Neuron (in vitro differentiated cells): ENCODE results near the gene FAM111A.

Source experiments
- H2AFZ ChIP-seq: one replicate; pipeline ENCODE4 v1.6.1; 2013; ENCODE audit warnings: low read depth, mild to moderate bottlenecking, inconsistent platforms, low read length, moderate library complexity
- H3K27me3 ChIP-seq: one replicate; pipeline ENCODE4 v1.6.1; 2013; ENCODE audit warnings: low read length; ENCODE audit not compliant: insufficient read depth
- H3K36me3 ChIP-seq: one replicate; pipeline ENCODE4 v1.6.1; 2013; ENCODE audit warnings: low read length; ENCODE audit not compliant: insufficient read depth
- H3K4me1 ChIP-seq: one replicate; pipeline ENCODE4 v1.6.1; 2013; ENCODE audit warnings: low read length; ENCODE audit not compliant: insufficient read depth
- H3K4me3 ChIP-seq: 2 replicates; pipeline ENCODE4 v1.5.1; 2013; ENCODE audit warnings: mild to moderate bottlenecking, low read length, moderate library complexity
- H3K9me3 ChIP-seq: one replicate; pipeline ENCODE4 v1.6.1; 2013; ENCODE audit warnings: low read length

FAM111A gene

DNA sequence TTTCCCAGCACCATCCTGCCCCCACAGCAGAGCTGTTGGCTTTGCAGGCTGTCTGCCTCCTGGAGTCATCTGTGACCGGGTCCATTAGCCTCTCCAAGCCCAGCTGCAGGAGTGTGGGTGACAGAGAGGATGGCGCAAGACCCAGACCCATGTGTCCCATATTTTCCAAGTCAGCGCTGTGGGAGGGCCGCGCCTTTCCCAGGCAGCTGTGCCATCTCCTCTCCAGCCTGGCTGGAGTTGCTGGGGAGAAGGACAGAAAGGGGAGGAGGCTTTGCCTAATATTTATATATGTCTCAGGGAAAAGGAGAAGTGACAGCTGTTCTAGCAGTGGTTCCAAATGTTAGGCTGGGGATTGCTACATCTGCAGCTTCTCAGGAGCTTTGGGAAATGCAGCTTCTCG is 44.9 kb downstream of the FAM111A start:
- Histone ChIP-seq H3K36me3 (peaks cover 84% of the 10 kb centered on the region), H3K27me3 (no peaks in the 10 kb centered on the region), H3K4me1 (peaks cover 48% of the 10 kb centered on the region), H3K4me3 (no peak overlapping the region), H3K9me3 (no peaks in the 10 kb centered on the region), H2AFZ (no peak overlapping the region)

DNA sequence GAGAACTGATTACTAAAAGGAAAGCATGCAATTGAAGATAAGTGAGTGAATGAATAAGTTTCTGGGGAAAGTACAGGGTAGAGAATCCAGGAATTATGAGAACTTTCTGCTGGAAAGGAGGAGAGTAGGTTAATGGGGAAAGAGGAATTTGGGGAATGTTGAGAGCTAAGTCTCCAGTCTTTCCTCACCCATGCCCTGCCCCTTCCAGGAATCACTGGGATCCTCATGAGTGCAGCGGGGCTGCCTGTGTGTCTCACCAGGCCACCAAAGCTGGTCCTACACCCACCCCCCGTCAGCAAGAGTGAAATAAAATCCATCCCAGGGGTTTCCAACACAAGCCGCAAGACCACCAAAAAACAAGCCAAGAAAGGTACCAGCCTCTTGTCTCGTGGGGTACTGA is 46.3 kb downstream of the FAM111A start:
- Histone ChIP-seq H3K4me3 (no peak overlapping the region), H3K4me1 (peaks cover 34% of the 10 kb centered on the region), H3K27me3 (no peaks in the 10 kb centered on the region), H2AFZ (no peak overlapping the region), H3K36me3 (peaks cover 84% of the 10 kb centered on the region), H3K9me3 (no peaks in the 10 kb centered on the region)

DNA sequence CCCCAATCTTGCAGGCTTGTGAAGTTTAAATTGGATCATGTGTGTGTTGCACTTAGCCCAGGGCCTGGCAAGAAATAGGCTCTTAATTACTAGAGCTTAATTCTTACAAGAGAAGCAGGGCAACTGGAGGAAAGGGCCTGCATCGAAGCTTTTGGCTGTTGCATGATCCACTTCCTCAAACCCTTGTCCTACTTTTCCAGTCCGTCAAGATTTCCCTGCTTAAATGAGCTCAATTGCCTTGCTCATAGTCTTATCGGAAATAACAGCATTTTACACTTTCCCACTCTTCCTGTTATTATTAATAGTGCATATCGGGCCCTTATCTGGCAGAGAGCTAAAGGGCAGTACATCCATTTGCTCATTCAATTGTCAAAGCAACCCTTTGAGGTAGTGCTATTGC is 47.3 kb downstream of the FAM111A start:
- Histone ChIP-seq H3K27me3 (no peaks in the 10 kb centered on the region), H3K9me3 (peaks cover 4% of the 10 kb centered on the region), H2AFZ (no peak overlapping the region), H3K4me3 (no peak overlapping the region), H3K4me1 (peaks cover 28% of the 10 kb centered on the region), H3K36me3 (peaks cover 94% of the 10 kb centered on the region)

DNA sequence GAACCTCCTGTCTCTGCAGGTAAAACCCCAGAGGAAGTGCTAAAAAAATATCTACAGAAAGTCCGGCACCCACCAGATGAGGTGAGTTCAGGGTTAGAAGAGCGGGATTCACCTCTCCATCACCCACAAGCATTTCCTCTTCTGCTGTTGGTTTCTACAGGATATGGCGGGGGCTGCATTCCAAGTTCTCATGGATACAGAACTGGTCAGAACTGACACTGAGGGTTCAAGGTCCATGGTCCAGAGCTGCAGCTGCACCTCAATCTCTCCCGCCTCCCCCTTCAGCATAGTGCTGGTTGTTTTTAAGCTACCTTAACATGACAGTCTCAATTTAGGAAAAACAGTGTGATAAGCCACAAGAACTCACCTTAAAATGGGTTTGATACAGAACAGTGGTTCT is 48.4 kb downstream of the FAM111A start:
- no peak overlapping the region for H2AFZ ChIP-seq
- no peaks in the 10 kb centered on the region for H3K27me3 ChIP-seq
- peaks cover 100% of the 10 kb centered on the region for H3K36me3 ChIP-seq
- peaks cover 17% of the 10 kb centered on the region for H3K4me1 ChIP-seq
- peaks cover 10% of the 10 kb centered on the region for H3K9me3 ChIP-seq
- H3K4me3 ChIP-seq: no peak overlapping the region

DNA sequence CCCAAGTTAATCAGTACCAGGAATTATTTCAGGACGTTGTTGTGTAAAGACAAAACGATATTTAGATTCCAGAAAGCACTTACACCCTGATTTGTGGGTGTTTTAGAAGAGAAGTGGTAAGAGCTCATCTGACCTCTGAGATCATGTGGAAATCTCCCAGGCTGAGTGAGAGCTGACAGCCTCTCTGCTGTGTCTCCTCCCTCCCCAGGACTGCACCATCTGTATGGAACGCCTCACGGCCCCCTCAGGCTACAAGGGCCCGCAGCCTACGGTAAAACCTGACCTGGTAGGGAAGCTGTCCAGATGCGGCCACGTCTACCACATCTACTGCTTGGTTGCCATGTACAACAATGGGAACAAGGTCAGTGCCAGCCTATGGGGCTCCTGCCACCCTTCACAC is 49.2 kb downstream of the FAM111A start:
- peaks cover 100% of the 10 kb centered on the region for H3K36me3 ChIP-seq

DNA sequence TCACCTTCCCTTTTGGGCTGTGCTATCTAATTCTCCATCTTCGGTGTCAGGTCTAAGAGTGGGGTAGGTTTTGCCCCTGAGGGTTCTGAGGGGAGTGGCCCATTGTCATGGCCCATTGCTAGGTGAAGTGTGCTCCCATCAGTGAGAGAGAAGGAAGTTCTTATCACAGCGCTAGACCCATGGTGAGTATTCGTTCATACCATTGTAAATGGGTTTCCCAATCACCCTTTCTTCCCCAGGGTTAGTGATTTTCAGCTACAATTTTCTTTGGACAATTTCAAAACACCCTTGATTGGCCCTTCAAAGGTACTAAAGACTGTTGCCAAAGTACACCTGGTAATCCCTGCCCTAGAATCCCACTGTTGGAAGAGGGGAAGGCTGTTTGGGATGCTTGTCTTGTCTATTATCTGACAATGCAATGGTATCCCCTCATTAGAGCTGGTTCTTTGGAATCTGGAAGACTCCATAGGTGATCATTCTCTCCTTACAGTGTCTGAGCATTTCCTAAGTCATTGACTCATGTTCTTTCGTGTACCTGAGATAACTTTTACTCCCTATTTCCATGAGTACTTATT is 49.9 kb downstream of the FAM111A start:
- Histone ChIP-seq H3K27me3 (no peaks in the 10 kb centered on the region), H3K4me1 (peaks cover 3% of the 10 kb centered on the region), H2AFZ (no peak overlapping the region), H3K4me3 (no peak overlapping the region), H3K36me3 (peaks cover 100% of the 10 kb centered on the region), H3K9me3 (peaks cover 15% of the 10 kb centered on the region)

More for the DNA sequence above, 49.2 kb downstream of the FAM111A start:
- Histone ChIP-seq H3K4me1 (peaks cover 10% of the 10 kb centered on the region), H3K4me3 (no peak overlapping the region), H3K9me3 (peaks cover 15% of the 10 kb centered on the region), H2AFZ (no peak overlapping the region), H3K27me3 (no peaks in the 10 kb centered on the region)

DNA sequence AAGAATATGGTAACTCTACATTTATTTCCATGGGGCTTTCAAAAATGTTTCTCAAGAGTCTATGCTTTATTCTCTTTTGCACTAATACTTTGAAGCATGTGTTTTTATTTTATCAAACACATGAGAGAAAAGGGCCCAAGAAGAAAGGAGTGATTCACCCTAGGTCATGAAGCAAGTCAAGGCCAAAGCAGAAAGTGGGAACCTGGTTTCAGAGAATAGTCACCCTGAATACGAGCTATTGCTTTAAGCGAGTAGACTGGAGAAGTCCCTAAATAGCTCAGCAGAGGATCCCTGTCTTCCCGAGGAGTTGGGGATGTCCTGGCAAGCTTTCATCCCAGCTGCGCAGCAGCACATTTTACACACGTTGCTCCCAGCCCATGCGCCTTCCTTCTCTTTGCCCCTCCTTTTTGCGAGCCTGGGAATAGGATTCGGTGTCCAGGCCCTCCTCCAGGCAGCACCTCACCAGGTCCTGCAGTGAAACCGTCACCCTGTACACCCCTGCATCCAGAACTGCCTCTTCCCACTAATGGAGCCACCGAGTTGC is 51.0 kb downstream of the FAM111A start:
- peaks cover 15% of the 10 kb centered on the region for H3K9me3 ChIP-seq
- peaks cover 100% of the 10 kb centered on the region for H3K36me3 ChIP-seq
- no peaks in the 10 kb centered on the region for H3K27me3 ChIP-seq
- H3K4me3 ChIP-seq: no peak overlapping the region
- H2AFZ ChIP-seq: no peak overlapping the region
- peaks cover 5% of the 10 kb centered on the region for H3K4me1 ChIP-seq

DNA sequence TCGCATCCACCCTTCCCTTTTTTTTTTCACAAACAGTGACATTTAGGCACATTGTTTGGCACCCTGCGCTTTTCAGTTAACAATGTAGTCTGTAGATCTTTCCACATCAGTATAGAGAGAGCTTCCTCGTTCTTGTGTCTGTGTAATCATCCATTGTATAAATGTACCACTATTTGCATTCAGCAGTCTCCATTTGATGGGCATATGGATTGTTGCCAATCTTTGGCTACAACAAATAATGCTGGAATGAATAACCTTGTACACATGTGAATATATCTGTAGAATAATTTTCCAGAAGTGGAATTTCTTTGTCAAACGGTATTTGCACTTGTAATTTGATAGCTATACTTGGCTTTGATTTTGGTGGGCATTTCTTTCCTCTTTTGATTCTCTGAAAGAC is 52.9 kb downstream of the FAM111A start:
- Histone ChIP-seq H3K36me3 (peaks cover 99% of the 10 kb centered on the region), H3K9me3 (peaks cover 15% of the 10 kb centered on the region), H3K4me1 (peaks cover 5% of the 10 kb centered on the region), H3K27me3 (no peaks in the 10 kb centered on the region), H2AFZ (no peak overlapping the region), H3K4me3 (no peak overlapping the region)

DNA sequence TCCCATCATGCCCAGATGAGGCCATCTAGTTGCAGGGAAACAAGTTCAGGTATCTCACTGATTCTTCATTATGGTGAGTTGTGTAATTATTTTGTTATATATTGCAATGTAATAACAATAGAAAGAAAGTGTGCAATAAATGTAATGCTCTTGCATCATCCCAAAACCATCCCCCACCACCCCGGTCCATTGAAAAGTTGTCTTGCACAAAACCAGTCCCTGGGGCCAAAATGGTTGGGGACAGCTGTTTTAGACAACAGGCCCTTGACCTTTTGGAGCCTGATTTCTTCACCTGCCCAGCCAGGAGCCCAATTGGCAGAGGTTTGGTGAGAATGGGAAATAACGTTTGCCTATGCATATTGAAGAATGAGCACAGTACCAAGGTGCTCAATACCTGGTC is 54.1 kb downstream of the FAM111A start:
- peaks cover 5% of the 10 kb centered on the region for H3K4me1 ChIP-seq

DNA sequence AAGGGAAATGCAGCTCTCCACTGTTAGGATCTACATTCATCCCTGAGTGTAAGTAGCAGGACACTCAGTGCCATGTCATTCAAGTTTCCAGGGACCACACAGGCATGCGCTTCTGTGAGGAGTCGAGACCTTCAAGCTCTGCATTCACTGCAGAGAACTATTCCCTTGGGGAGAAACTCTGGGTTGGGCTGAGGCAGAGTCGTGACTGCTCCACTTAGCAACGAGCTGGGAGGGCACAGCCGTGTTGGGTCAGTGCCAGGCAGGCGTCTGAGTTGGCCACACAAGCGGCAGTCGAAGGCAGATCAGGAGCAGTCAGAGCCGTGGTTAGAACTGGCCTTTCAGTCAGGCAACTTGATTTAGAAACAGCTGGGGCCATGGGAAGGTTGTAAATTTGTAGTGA is 55.3 kb downstream of the FAM111A start:
- Histone ChIP-seq H3K4me1 (peaks cover 5% of the 10 kb centered on the region), H3K4me3 (no peak overlapping the region), H2AFZ (no peak overlapping the region), H3K9me3 (peaks cover 15% of the 10 kb centered on the region), H3K27me3 (no peaks in the 10 kb centered on the region), H3K36me3 (peaks cover 99% of the 10 kb centered on the region)

More for the DNA sequence above, 54.1 kb downstream of the FAM111A start:
- peaks cover 99% of the 10 kb centered on the region for H3K36me3 ChIP-seq
- no peaks in the 10 kb centered on the region for H3K27me3 ChIP-seq
- H3K9me3 ChIP-seq: peaks cover 15% of the 10 kb centered on the region
- no peak overlapping the region for H2AFZ ChIP-seq
- no peak overlapping the region for H3K4me3 ChIP-seq

DNA sequence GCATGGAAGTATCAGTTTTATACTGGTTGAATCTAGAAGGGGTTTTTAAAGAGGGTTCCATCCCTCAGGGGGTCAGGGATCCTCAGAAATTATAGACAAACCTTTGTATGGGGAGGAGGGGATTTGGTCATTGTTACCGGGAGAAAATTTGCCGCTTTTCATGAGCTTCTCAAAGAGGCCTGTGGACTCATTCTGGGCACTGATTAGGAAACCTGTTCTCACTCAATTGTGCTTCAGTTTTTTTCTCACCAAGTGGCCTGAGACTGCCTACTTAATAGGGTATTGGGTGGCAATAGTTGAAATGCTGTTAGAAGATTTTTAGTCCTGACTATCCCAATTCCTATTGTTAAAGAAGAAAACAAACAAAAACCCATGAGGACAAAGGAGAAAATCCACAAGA is 56.1 kb downstream of the FAM111A start:
- Histone ChIP-seq H3K4me1 (peaks cover 5% of the 10 kb centered on the region), H3K36me3 (peaks cover 99% of the 10 kb centered on the region), H3K9me3 (peaks cover 15% of the 10 kb centered on the region), H2AFZ (no peak overlapping the region), H3K4me3 (no peak overlapping the region), H3K27me3 (no peaks in the 10 kb centered on the region)

DNA sequence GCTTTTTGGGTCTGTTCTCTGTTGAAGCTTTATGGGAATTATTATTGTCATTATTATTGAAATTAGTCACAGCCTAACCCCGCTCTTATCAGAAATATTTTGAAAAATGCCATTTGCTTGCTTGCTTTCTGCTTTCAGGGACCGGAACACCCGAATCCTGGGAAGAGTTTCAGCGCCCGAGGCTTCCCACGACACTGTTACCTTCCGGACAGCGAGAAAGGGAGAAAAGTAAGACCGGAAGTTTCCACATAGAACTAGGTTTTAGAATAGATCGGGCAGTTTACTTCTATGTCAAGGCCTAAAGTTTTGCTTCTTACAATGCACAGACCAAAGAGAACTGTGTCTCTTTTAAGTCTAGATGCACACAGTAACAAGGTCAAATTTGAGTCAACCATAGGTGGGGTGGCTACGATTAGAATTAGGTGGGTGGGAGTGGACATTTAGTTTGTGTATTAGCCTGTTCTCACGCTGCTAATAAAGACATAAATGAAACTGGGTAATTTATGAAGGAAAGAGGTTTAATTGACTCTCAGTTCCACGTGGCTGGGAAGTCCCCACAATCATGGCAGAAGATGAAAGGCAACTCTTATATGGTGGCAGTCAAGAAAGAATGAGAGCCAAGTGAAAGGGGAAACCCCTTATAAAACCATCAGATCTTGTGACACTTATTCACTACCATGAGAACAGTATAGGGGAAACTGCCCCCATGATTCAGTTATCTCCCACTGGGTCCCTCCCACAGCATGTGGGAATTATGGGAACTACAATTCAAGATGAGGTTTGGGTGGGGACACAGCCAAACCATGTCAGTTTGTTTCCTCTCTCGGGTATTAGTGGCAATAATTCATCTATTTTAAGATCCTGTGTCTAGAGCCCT is 57.1 kb downstream of the FAM111A start:
- peaks cover 99% of the 10 kb centered on the region for H3K36me3 ChIP-seq

DNA sequence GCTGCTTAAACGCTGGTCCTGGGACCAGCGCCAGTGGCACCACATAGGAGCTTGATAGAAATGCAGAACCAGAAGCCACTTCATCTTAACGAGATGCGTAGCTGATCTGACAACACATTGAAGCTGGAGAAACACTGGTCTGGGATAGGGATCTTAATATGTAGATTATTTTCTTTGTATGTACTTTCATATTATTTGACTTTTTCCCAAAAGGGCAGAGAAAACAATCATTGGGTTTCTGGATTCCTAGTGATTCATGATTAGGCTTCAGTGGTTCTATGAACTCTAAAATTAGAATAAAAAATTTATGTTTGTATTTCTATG is 57.7 kb downstream of the FAM111A start:
- H3K4me1 ChIP-seq: peaks cover 5% of the 10 kb centered on the region
- H3K27me3 ChIP-seq: no peaks in the 10 kb centered on the region
- H3K4me3 ChIP-seq: no peak overlapping the region
- peaks cover 7% of the 10 kb centered on the region for H3K9me3 ChIP-seq
- H2AFZ ChIP-seq: no peak overlapping the region
- peaks cover 99% of the 10 kb centered on the region for H3K36me3 ChIP-seq

More for the DNA sequence above, 57.1 kb downstream of the FAM111A start:
- Histone ChIP-seq H3K4me1 (peaks cover 5% of the 10 kb centered on the region), H2AFZ (no peak overlapping the region), H3K27me3 (no peaks in the 10 kb centered on the region), H3K4me3 (no peak overlapping the region), H3K9me3 (peaks cover 12% of the 10 kb centered on the region)
